Measurements from ENCODE around the gene TRMT61B. TPM values are rescaled to one million over a fixed set of nuclear protein-coding genes. Genes with fewer than 3 reads are reported as not detected.

Gene TRMT61B
- total and polyA plus RNA-seq, 9 of the 15 experiments (the other 6 are each of a cell fraction or from before 2014, with no cell fraction given): 13.2 to 28.3 (median 19.5) TPM

GRCh38 chr2:28894470-28895188 is 24.5 kb upstream of the TRMT61B start, which contains the start of gene WDR43 (continued):
- TF ChIP-seq HNRNPH1 (optimal IDR thresholded peaks at IDR 0.05; ENCODE audit: low read depth, low read length) (no peak), RHOXF2B (CRISPR knock-in tag; conservative IDR thresholded peaks at IDR 0.05) (no peak), SIN3A (IDR thresholded peaks at IDR 0.05; ENCODE audit: borderline replicate concordance in 2 of 2, control insufficient read depth in 1 of 2, low read depth in 2 of 2, low read length in 2 of 2) (peak in 1 of 2 experiments; percentile 88; a peak in 2 of 4 replicates), ZNF707 (CRISPR knock-in tag; conservative IDR thresholded peaks at IDR 0.05) (no peak), SMARCB1 (IDR thresholded peaks at IDR 0.05; ENCODE audit: insufficient read length, low read depth) (no peak), ZNF282 (CRISPR knock-in tag; IDR thresholded peaks at IDR 0.05) (no peak; the same call in 1 of the 2 replicates), NELFE (IDR thresholded peaks at IDR 0.05; ENCODE audit: insufficient read depth, insufficient read length) (no peak), PRPF4 (IDR thresholded peaks at IDR 0.05; ENCODE audit: insufficient read depth, low read depth, low read length, poor library complexity, severe bottlenecking) (no peak), HLTF (IDR thresholded peaks at IDR 0.05) (no peak), NCOA6 (IDR thresholded peaks at IDR 0.05) (no peak), E2F1 (CRISPR knock-in tag; IDR thresholded peaks at IDR 0.05) (peak; percentile 61; the same call in 1 of the 2 replicates), GABPB1 (CRISPR knock-in tag; IDR thresholded peaks at IDR 0.05) (peak; percentile 90), CBFA2T2 (conservative IDR thresholded peaks at IDR 0.05) (0 out of 2 replicates have a peak, but pooled peaks have one; percentile 8)
- TF ChIP-seq, protein P1, sequence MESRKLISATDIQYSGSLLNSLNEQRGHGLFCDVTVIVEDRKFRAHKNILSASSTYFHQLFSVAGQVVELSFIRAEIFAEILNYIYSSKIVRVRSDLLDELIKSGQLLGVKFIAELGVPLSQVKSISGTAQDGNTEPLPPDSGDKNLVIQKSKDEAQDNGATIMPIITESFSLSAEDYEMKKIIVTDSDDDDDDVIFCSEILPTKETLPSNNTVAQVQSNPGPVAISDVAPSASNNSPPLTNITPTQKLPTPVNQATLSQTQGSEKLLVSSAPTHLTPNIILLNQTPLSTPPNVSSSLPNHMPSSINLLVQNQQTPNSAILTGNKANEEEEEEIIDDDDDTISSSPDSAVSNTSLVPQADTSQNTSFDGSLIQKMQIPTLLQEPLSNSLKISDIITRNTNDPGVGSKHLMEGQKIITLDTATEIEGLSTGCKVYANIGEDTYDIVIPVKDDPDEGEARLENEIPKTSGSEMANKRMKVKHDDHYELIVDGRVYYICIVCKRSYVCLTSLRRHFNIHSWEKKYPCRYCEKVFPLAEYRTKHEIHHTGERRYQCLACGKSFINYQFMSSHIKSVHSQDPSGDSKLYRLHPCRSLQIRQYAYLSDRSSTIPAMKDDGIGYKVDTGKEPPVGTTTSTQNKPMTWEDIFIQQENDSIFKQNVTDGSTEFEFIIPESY (CRISPR knock-in tag; IDR thresholded peaks at IDR 0.05): no peak
- TF ChIP-seq, protein P2, sequence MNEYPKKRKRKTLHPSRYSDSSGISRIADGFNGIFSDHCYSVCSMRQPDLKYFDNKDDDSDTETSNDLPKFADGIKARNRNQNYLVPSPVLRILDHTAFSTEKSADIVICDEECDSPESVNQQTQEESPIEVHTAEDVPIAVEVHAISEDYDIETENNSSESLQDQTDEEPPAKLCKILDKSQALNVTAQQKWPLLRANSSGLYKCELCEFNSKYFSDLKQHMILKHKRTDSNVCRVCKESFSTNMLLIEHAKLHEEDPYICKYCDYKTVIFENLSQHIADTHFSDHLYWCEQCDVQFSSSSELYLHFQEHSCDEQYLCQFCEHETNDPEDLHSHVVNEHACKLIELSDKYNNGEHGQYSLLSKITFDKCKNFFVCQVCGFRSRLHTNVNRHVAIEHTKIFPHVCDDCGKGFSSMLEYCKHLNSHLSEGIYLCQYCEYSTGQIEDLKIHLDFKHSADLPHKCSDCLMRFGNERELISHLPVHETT (CRISPR knock-in tag; conservative IDR thresholded peaks at IDR 0.05 in 1 of 2, IDR thresholded peaks at IDR 0.05 in 1 of 2): no peak
- TF ChIP-seq, protein P3, sequence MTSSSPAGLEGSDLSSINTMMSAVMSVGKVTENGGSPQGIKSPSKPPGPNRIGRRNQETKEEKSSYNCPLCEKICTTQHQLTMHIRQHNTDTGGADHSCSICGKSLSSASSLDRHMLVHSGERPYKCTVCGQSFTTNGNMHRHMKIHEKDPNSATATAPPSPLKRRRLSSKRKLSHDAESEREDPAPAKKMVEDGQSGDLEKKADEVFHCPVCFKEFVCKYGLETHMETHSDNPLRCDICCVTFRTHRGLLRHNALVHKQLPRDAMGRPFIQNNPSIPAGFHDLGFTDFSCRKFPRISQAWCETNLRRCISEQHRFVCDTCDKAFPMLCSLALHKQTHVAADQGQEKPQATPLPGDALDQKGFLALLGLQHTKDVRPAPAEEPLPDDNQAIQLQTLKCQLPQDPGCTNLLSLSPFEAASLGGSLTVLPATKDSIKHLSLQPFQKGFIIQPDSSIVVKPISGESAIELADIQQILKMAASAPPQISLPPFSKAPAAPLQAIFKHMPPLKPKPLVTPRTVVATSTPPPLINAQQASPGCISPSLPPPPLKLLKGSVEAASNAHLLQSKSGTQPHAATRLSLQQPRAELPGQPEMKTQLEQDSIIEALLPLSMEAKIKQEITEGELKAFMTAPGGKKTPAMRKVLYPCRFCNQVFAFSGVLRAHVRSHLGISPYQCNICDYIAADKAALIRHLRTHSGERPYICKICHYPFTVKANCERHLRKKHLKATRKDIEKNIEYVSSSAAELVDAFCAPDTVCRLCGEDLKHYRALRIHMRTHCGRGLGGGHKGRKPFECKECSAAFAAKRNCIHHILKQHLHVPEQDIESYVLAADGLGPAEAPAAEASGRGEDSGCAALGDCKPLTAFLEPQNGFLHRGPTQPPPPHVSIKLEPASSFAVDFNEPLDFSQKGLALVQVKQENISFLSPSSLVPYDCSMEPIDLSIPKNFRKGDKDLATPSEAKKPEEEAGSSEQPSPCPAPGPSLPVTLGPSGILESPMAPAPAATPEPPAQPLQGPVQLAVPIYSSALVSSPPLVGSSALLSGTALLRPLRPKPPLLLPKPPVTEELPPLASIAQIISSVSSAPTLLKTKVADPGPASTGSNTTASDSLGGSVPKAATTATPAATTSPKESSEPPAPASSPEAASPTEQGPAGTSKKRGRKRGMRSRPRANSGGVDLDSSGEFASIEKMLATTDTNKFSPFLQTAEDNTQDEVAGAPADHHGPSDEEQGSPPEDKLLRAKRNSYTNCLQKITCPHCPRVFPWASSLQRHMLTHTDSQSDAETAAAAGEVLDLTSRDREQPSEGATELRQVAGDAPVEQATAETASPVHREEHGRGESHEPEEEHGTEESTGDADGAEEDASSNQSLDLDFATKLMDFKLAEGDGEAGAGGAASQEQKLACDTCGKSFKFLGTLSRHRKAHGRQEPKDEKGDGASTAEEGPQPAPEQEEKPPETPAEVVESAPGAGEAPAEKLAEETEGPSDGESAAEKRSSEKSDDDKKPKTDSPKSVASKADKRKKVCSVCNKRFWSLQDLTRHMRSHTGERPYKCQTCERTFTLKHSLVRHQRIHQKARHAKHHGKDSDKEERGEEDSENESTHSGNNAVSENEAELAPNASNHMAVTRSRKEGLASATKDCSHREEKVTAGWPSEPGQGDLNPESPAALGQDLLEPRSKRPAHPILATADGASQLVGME (CRISPR knock-in tag; IDR thresholded peaks at IDR 0.05): no peak
